ENCODE results near the gene KIAA1217.
A peak's percentile ranks its signal among the peaks of the same experiment; 100 is the strongest.

KIAA1217 gene

GRCh38 chr10:24255115-24255880 is 46.4 kb downstream of the KIAA1217 start:
- no peak for TF ChIP-seq ZFX (IDR thresholded peaks at IDR 0.05)
- TF ChIP-seq CTCF (conservative IDR thresholded peaks at IDR 0.05) = no peak
- H3K27ac ChIP-seq = peak overlapping the region; percentile 23

- TF ChIP-seq CTCF (conservative IDR thresholded peaks at IDR 0.05) (no peak), ZFX (IDR thresholded peaks at IDR 0.05) (no peak)
- H3K27ac ChIP-seq = peak overlapping the region; percentile 23; the same call in 1 of the 2 replicates
These were observed 47.0 kb downstream of the KIAA1217 start for GRCh38 chr10:24255881-24256311.

- no peak overlapping the region for H3K27ac ChIP-seq
- TF ChIP-seq ZFX (IDR thresholded peaks at IDR 0.05) (no peak), CTCF (conservative IDR thresholded peaks at IDR 0.05) (no peak)
These were observed 47.7 kb downstream of the KIAA1217 start for GRCh38 chr10:24256619-24257107.

- H3K27ac ChIP-seq = no peak overlapping the region
- TF ChIP-seq CTCF (conservative IDR thresholded peaks at IDR 0.05) (no peak), ZFX (IDR thresholded peaks at IDR 0.05) (no peak)
These were observed 48.6 kb downstream of the KIAA1217 start for GRCh38 chr10:24257588-24257987.

GRCh38 chr10:24259365-24260130 is 50.6 kb downstream of the KIAA1217 start:
- TF ChIP-seq CTCF (conservative IDR thresholded peaks at IDR 0.05) (no peak), ZFX (IDR thresholded peaks at IDR 0.05) (no peak)
- no peak overlapping the region for H3K27ac ChIP-seq

- no peak overlapping the region for H3K27ac ChIP-seq
- TF ChIP-seq ZFX (IDR thresholded peaks at IDR 0.05) (no peak), CTCF (conservative IDR thresholded peaks at IDR 0.05) (no peak)
These were observed 52.7 kb downstream of the KIAA1217 start for GRCh38 chr10:24261627-24262026.
